ENCODE results near the gene FBXW12. TPM values are rescaled to one million over a fixed set of nuclear protein-coding genes. Genes with fewer than 3 reads are reported as not detected.
"Not testable (repeated sequence)": the region's sequence is repeated elsewhere in the genome, so short reads cannot be mapped to it uniquely, and the experiment has no call there.

FBXW12 gene, protein sequence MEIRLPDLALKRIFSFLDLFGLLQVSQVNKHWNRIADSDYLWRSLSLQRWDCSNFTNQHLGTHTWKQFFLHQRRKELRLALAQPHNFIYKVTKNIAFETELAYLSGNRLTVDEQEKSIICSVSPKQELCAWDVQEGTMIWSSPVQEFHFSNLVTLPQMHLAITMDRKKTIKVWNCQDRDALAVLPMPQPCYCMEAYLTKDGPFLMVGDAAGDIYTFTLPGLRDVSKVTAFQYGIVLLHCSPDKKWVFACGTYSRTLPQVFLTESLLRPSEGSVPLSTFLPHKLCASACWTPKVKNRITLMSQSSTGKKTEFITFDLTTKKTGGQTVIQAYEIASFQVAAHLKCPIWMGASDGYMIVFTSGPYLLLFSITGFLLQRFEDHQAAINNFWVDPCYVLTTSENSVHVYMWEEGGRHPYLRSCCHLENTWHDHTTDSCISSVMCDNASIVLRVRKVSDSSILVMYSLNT
- polyA plus RNA-seq (not detected in 2 replicates), polyA minus RNA-seq (1.2 and 1.6 TPM in 2 replicates)

- H2AFZ ChIP-seq (ENCODE audit: low read depth, low read length), result no peak within 1 kb of the TSS
- H3K9me2 ChIP-seq (ENCODE audit: insufficient read depth, low read length), result no peaks in the 10 kb centered on the region
- no peaks in the 10 kb centered on the region for H3K36me3 ChIP-seq (ENCODE audit: insufficient read depth, low read length)
- H4K20me1 ChIP-seq (ENCODE audit: insufficient read depth), result no peaks in the 10 kb centered on the region
- no peaks in the 10 kb centered on the region for H3K79me2 ChIP-seq (replicated peaks; ENCODE audit: insufficient read depth, low read length)
- H3K27ac ChIP-seq (ENCODE audit: low read length), result no peak within 1 kb of the TSS
- no peak within 1 kb of the TSS for H3K4me3 ChIP-seq (ENCODE audit: low read length)
- no peaks in the 10 kb centered on the region for H3K27me3 ChIP-seq (ENCODE audit: insufficient read depth, low read depth, low read length)
- H3F3A ChIP-seq (ENCODE audit: insufficient read depth, low read length, poor library complexity, severe bottlenecking), result no peaks in the 10 kb centered on the region
- no peaks in the 10 kb centered on the region for H3K9me3 ChIP-seq (ENCODE audit: low read length)
- no peak within 1 kb of the TSS for H3K4me2 ChIP-seq (ENCODE audit: low read length)
- TF ChIP-seq POLR2AphosphoS5 (IDR thresholded peaks at IDR 0.05), result no peak
- no peak for TF ChIP-seq MXI1 (conservative IDR thresholded peaks at IDR 0.05; ENCODE audit: poor library complexity, severe bottlenecking)
- TF ChIP-seq, protein P1, sequence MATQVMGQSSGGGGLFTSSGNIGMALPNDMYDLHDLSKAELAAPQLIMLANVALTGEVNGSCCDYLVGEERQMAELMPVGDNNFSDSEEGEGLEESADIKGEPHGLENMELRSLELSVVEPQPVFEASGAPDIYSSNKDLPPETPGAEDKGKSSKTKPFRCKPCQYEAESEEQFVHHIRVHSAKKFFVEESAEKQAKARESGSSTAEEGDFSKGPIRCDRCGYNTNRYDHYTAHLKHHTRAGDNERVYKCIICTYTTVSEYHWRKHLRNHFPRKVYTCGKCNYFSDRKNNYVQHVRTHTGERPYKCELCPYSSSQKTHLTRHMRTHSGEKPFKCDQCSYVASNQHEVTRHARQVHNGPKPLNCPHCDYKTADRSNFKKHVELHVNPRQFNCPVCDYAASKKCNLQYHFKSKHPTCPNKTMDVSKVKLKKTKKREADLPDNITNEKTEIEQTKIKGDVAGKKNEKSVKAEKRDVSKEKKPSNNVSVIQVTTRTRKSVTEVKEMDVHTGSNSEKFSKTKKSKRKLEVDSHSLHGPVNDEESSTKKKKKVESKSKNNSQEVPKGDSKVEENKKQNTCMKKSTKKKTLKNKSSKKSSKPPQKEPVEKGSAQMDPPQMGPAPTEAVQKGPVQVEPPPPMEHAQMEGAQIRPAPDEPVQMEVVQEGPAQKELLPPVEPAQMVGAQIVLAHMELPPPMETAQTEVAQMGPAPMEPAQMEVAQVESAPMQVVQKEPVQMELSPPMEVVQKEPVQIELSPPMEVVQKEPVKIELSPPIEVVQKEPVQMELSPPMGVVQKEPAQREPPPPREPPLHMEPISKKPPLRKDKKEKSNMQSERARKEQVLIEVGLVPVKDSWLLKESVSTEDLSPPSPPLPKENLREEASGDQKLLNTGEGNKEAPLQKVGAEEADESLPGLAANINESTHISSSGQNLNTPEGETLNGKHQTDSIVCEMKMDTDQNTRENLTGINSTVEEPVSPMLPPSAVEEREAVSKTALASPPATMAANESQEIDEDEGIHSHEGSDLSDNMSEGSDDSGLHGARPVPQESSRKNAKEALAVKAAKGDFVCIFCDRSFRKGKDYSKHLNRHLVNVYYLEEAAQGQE (IDR thresholded peaks at IDR 0.05; ENCODE audit: borderline replicate concordance), result no peak
- TF ChIP-seq SMC3 (conservative IDR thresholded peaks at IDR 0.05; ENCODE audit: poor library complexity), result no peak
- TF ChIP-seq EP300 (conservative IDR thresholded peaks at IDR 0.05; ENCODE audit: poor library complexity, severe bottlenecking), result no peak
- TF ChIP-seq TAF1 (IDR thresholded peaks at IDR 0.05; ENCODE audit: low read depth), result no peak
- no peak for TF ChIP-seq EZH2 (IDR thresholded peaks at IDR 0.05; ENCODE audit: borderline replicate concordance, insufficient read depth, low read length, poor library complexity, severe bottlenecking)
- TF ChIP-seq, protein P2, sequence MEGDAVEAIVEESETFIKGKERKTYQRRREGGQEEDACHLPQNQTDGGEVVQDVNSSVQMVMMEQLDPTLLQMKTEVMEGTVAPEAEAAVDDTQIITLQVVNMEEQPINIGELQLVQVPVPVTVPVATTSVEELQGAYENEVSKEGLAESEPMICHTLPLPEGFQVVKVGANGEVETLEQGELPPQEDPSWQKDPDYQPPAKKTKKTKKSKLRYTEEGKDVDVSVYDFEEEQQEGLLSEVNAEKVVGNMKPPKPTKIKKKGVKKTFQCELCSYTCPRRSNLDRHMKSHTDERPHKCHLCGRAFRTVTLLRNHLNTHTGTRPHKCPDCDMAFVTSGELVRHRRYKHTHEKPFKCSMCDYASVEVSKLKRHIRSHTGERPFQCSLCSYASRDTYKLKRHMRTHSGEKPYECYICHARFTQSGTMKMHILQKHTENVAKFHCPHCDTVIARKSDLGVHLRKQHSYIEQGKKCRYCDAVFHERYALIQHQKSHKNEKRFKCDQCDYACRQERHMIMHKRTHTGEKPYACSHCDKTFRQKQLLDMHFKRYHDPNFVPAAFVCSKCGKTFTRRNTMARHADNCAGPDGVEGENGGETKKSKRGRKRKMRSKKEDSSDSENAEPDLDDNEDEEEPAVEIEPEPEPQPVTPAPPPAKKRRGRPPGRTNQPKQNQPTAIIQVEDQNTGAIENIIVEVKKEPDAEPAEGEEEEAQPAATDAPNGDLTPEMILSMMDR (IDR thresholded peaks at IDR 0.05; ENCODE audit: poor library complexity, severe bottlenecking), result no peak
- no peak for TF ChIP-seq RAD21 (conservative IDR thresholded peaks at IDR 0.05)
- H3K9ac ChIP-seq (ENCODE audit: low read length), result no peak within 1 kb of the TSS
Measured at GRCh38 chr3:48371651-48372376, at the start of gene FBXW12. Gene FBXW12 (plus strand): TSS chr3:48372219. CDS start chr3:48372768, 549 bp downstream.

DNA sequence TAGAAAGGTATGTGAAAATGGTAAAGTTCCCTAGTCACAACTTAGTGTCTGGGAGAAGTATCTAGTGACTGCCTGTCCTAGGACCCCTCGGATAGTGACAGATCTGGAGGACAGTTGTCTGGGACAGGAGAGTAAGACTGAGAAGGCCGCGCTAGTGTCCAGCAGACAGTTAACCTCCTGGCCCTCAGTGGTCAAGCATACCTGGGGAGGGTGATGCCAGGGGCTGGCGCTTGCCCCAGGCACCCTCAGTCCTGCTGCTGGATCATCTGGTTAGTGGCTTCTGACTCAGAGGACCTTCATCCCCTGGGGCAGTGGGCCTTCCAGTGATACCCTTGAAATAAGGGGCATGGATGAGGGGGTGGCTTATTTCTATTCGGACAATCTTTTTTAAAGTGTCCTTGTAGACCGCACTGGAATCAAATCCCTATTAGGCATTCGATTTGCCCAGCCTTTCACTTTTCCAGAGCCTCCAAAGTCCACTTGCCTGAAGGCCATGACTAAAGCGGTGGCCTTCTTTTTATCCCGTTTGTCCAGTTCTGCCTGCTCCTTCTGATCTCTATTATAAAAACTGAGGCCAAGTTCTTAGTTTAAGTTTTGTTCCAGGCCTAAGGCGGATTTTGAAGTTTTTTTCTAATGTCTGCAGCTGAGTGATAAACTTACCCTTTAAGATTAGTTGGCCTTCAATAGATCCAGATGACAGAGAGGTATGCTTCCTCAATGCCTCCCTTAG is 40.1 kb upstream of the FBXW12 start:
- H4K20me1 ChIP-seq (ENCODE audit: insufficient read depth); H3K27me3 ChIP-seq (ENCODE audit: insufficient read depth, low read depth, low read length); H3K9me3 ChIP-seq (ENCODE audit: low read length); H3F3A ChIP-seq (ENCODE audit: insufficient read depth, low read length, poor library complexity, severe bottlenecking); H3K9me2 ChIP-seq (ENCODE audit: insufficient read depth, low read length); H3K36me3 ChIP-seq (ENCODE audit: insufficient read depth, low read length); H3K9ac ChIP-seq (ENCODE audit: low read length); H2AFZ ChIP-seq (ENCODE audit: low read depth, low read length); H3K4me3 ChIP-seq (ENCODE audit: low read length); H3K27ac ChIP-seq (ENCODE audit: low read length); H3K79me2 ChIP-seq (replicated peaks; ENCODE audit: insufficient read depth, low read length); H3K4me2 ChIP-seq (ENCODE audit: low read length): not testable (repeated sequence)

DNA sequence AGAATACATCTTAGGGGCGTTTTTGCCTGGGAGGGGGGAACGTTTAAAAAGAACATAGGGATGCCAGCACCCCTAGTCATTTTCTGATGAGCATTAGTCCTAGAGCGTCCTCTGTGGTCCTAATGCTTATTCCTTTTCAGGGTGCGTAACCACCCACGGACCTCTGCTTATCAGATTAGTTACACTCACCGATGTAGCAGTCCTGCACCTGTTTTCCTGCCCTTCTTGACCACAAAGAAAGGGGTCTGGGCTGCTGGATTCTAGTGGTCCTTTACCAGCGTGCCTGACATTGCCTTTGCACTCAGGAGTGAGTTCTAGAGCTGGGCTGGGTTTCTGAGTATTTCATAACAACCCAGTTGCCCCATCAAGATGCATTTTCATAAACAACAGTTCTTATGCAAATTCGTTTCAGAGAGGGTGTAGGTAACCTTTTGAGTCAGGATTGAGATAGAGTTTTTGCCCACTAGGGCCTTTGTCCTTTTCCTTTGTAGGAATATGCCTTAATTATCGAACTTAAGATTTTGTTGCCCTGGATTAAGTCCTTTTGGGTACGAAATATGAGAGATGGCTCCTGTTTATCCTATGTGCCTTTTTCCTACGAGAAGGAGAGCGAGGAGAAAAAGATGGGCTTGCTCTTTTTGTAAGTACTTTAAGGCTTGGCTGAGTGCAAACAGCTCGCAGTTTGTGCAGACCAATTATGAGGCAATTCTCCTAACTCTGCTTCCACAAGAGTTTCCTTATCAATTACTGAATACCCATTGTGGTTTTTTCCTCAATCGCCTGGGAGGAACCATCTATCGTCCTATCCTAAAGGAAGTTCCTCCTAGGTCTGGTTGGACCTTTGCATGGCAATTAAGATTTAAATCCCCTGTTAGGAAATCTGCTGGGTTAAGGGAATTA is 38.4 kb upstream of the FBXW12 start, which contains the start of gene SPINK8:
Gene SPINK8 (minus strand): TSS at position 316 of the 900 bp plus-strand sequence. CDS start 5,320 bp downstream, outside the sequence.
- not testable (repeated sequence) for H3K9me2 ChIP-seq (ENCODE audit: insufficient read depth, low read length); H3K27me3 ChIP-seq (ENCODE audit: insufficient read depth, low read depth, low read length); H3K36me3 ChIP-seq (ENCODE audit: insufficient read depth, low read length); H3K4me3 ChIP-seq (ENCODE audit: low read length); H4K20me1 ChIP-seq (ENCODE audit: insufficient read depth); H3K4me2 ChIP-seq (ENCODE audit: low read length); H3K27ac ChIP-seq (ENCODE audit: low read length); H3F3A ChIP-seq (ENCODE audit: insufficient read depth, low read length, poor library complexity, severe bottlenecking); H2AFZ ChIP-seq (ENCODE audit: low read depth, low read length); H3K79me2 ChIP-seq (replicated peaks; ENCODE audit: insufficient read depth, low read length); H3K9ac ChIP-seq (ENCODE audit: low read length); H3K9me3 ChIP-seq (ENCODE audit: low read length)
